Activated CD8-positive, alpha-beta memory T cell treated with anti-CD3 and anti-CD28 coated beads for 48 hours (primary cell): Measurements from ENCODE around the gene ZGPAT.
"Not testable (repeated sequence)": the region's sequence is repeated elsewhere in the genome, so short reads cannot be mapped to it uniquely, and the experiment has no call there.

Experiments used
- DNase-seq, 3 experiments: peaks; one replicate each; pipeline ENCODE4 v3.0.0-alpha.2; 2020; ENCODE audit warnings: low read depth in 2 of 3, low spot score in 2 of 3

The ZGPAT gene

GRCh38 chr20:63702036-63702665 lies 5.7 kb upstream of the ZGPAT start:
- no peak for DNase-seq

- no peak for DNase-seq
Observed at GRCh38 chr20:63702751-63703470, 4.9 kb upstream of the ZGPAT start.

GRCh38 chr20:63703471-63703975 lies 4.3 kb upstream of the ZGPAT start:
- no peak for DNase-seq

- no peak for DNase-seq
Observed at GRCh38 chr20:63703976-63704748, 3.7 kb upstream of the ZGPAT start.

- no peak for DNase-seq
Observed at GRCh38 chr20:63704749-63705117, 3.1 kb upstream of the ZGPAT start.

- no peak for DNase-seq
Observed at GRCh38 chr20:63705232-63706026, 2.4 kb upstream of the ZGPAT start.

- DNase-seq, result no peak
Observed at GRCh38 chr20:63706027-63706695, 1.7 kb upstream of the ZGPAT start.

- DNase-seq, result no peak
Observed at GRCh38 chr20:63706852-63707557, 834 bp upstream of the ZGPAT start.

GRCh38 chr20:63708301-63709148 lies 686 bp downstream of the ZGPAT start:
- no peak for DNase-seq

- no peak for DNase-seq
Observed at GRCh38 chr20:63709149-63709527, 1.3 kb downstream of the ZGPAT start.

- no peak for DNase-seq
Observed at GRCh38 chr20:63711085-63711645, 3.3 kb downstream of the ZGPAT start.

- no peak for DNase-seq
Observed at GRCh38 chr20:63712191-63712590, 4.4 kb downstream of the ZGPAT start.

GRCh38 chr20:63714858-63715257 lies 7.0 kb downstream of the ZGPAT start:
- DNase-seq, result no peak

GRCh38 chr20:63718996-63719395 lies 11.2 kb downstream of the ZGPAT start:
- DNase-seq, result no peak

- not testable (repeated sequence) for DNase-seq
Observed at GRCh38 chr20:63722967-63723622, 15.3 kb downstream of the ZGPAT start.

- DNase-seq, result not testable (repeated sequence)
Observed at GRCh38 chr20:63730189-63730733, 22.4 kb downstream of the ZGPAT start.

GRCh38 chr20:63731410-63731809 lies 23.6 kb downstream of the ZGPAT start:
- no peak for DNase-seq
